NOMO-1 treated with DMSO at 0.1 percent for 48 hours (cell line): ENCODE data around the gene LCN1.
"Not testable (repeated sequence)": the region's sequence is repeated elsewhere in the genome, so short reads cannot be mapped to it uniquely, and the experiment has no call there.

ENCODE experiments used
- DNase-seq: peaks from one replicate; lab custom pipeline; 2025; ENCODE audit not compliant: unreplicated experiment; lab: John Stamatoyannopoulos, UW

Gene LCN1

DNA sequence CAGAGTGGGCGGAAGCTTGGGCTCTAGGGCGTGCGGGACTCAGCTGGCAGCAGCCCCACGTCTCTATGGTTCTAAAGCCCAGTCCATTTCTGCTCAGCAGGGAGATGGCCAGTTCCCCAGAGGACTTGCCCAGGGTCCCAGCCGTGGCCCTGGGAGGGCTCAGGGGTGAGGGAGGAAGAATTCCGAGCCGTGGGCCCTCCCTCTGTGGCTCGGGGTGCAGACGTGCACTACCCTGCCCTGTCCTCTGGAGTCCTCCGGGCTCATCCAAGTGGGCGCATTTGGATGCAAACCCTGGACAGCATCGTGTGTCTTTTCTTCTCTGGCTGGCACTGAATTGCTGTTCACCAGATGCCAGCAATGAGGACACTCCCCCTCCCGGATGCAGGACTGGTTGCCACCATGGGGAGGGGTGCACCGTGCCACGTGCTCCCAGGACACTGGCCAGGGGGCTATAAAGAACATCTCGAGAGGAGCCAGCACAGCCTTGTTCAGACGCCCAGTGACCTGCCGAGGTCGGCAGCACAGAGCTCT lies 24.5 kb downstream of the LCN1 start, which contains the start of gene OBP2A:
OBP2A (plus strand) TSS at position 481 of the 531 bp plus-strand sequence. CDS start 55 bp downstream, outside the sequence.
- not testable (repeated sequence) for DNase-seq

DNA sequence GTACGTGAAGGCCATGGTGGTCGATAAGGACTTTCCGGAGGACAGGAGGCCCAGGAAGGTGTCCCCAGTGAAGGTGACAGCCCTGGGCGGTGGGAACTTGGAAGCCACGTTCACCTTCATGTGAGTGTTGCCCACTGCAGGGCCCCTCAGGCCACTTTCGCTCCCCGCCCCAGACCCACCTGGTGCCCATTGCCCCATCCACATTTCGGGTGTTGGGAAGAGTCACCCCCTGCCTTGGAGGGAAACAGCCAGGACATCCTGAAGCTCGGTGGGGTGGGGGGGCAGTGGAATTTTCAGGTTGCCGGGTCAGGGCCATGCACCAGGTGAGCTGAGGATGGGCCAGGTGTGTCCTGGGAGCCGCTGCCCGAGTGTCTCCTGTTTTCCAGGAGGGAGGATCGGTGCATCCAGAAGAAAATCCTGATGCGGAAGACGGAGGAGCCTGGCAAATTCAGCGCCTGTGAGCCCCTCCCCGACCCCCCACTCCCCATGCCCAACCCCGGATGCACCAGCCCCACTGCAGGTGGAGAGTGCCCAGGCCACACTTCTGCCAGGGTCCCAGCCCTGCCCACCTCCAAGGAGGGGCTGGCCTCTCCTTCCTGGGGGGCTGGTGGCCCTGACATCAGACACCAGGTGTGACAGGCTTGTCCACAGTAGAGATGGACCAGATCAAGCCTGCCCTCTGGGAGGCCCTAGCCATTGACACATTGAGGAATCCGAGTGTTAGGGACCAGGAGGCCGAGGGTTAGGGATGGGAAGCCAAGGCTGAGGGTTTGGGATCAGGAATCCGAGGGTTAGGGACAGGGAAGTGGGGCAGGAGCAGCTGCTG lies 25.8 kb downstream of the LCN1 start:
- DNase-seq, result not testable (repeated sequence)

DNA sequence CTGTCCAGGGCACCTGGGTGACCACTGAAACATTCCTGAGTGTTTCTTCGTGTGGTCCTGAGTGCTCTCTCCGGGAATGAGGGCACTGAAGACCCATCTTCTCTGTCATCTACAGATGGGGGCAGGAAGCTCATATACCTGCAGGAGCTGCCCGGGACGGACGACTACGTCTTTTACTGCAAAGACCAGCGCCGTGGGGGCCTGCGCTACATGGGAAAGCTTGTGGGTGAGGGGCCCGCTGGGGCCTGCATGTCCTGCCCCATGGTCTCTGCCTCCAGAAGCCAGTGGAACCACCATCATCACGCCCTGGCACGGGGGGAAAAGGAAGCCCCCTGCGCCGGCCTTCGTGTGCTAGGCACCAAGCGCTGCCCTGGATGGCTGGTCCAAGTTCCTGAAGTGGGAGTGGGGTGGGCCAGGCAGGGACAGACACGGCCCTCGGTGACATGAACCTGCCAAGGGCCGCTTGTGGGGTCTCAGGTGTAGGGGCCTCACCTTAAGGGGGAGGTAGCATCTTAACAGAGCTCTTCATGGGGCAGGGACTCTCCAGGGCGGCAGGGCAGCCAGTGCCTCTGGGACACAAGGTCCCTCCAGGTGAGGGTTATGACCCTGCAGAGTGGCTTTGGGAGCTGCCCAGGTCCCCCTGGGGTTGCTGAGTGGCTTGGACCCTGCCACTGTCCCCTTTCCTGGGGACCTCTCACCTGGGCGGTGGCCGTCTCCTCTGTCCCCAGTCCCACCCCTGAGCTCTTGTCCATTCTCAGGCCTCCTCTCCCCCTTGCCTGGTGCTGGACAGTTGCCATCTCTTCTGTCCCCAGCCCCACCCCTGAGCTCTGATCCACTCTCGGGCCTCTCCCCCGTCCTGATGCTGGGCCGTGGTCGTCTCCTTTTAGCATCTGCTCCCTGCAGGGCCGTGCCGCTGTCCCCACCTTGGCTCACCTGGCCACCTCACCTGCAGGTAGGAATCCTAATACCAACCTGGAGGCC lies 26.8 kb downstream of the LCN1 start:
- no peak for DNase-seq

DNA sequence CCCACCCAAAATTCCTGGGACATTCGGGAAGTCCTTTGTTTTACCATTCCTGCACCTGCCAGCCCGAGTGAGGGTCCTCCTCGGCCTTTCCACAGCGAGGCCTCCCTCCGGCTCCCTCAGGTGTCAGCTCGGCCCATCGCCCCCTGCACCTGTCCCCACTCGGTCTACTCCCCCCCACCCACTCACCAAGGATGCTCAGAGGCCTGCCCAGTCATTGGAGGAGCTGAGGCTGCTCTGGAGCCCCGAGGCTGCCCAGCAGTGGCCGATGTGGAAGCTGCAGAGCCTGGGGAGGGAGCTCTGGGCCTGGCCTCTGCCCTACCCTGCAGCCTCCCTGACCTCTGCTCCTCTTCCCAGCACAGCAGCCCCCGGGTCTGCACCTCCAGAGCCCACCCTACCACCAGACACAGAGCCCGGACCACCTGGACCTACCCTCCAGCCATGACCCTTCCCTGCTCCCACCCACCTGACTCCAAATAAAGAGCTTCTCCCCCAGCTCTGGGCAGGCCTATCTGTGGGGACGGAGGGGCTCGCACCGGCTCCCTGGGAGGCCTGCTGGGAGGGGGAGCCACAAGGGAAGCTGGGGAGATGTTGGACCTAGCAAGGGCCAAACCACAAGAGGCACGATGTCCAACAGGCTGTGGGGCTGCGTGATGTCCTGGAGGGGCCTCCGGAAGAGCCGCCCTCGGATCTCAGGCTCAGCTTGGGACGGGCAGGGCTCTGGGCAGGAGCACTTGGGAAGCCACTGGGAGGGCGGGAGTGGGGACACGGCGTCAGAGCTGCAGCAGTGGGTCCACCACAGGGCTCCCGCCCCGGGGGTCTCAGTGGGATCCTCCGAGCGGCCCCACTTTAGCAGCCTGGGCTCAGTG lies 28.5 kb downstream of the LCN1 start:
- DNase-seq, result not testable (repeated sequence)

- DNase-seq, result no peak
These were observed 29.2 kb downstream of the LCN1 start for GRCh38 chr9:135550344-135550918.

- no peak for DNase-seq
These were observed 29.8 kb downstream of the LCN1 start for GRCh38 chr9:135551031-135551430.

DNA sequence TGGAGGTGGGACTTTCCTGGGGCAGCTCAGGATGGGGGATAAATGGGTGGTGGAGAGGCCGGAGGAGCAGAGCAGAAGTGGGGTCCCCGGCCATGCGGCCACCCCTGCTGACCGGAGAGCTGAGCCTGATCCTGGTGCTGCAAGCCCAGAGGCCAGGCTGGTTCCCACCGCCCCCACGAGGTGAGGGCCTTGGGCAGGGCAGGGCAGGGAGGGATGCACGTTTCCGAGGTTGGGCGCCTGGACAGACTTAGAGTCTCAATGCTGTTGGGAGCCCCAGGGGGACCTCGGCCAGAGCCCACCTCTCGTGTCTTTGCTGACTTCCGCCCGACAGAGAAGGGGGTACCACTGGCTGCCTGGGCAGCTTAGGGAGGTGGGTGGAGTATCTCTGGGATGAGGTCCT lies 30.2 kb downstream of the LCN1 start:
- DNase-seq, result no peak

- DNase-seq, result no peak
These were observed 30.9 kb downstream of the LCN1 start for GRCh38 chr9:135552021-135552697.

DNA sequence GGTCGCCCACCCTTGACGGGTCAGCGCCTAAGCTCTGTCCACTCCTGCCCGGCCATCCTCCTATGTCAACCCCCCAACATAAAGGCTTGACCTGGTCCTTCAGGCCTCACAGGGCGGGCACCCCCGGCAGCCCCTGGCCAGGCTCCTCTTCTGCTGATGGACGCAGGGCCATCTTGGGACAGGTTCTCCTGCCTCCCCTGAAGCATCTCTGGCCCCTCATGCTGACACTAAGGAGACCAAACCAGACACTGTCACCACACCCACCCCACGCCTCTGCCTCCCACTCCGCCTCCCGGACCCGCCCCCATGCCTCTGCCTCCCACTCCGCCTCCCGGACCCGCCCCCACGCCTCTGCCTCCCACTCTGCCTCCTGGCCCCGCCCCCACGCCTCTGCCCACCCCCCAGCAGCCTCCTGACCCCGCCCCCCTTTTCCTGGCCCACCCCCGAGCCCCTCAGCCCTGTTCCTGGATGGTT lies 31.5 kb downstream of the LCN1 start:
- no peak for DNase-seq

- DNase-seq, result no peak
These were observed 33.5 kb downstream of the LCN1 start for GRCh38 chr9:135554718-135555117.

DNA sequence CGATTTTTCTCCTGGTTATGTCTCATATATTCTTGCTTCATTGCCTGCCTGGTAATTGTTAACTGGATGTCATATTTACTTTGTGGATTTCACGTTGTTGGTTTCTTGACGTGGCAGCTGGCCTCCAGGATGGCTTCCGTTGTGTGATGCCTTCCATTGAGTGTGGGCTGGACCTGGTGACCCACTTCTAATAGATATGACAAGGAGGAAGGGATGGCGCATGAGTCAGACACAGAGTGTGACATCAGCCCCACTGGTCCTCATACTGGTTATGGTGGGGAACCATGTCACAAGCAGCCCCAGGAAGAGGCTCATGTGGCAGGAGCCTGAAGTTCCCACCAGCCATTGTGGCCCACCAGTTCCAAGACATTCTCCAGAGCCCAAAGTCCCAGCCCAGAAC lies 34.0 kb downstream of the LCN1 start:
- no peak for DNase-seq

DNA sequence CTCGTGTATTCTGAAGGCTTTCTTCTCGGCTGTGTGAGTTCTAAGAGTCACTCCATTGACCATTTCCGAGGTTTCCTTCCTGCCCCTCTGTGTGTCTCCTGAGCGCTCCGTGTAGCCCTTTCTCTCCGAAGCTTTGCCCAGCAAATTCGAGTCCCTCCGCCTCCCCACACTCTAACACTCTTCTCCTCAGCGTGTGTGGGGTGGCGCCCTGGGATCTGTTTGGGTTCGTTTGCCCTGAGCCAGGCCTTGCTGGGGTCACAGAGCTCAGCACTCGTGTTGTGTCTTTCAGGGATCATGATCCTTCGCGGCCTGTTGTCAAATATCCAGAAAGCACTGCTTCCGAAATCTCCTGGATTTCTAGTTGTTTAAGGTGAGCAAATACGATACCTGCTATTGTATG lies 34.7 kb downstream of the LCN1 start:
- no peak for DNase-seq

GRCh38 chr9:135559606-135560005 lies 38.4 kb downstream of the LCN1 start:
- DNase-seq, result no peak

DNA sequence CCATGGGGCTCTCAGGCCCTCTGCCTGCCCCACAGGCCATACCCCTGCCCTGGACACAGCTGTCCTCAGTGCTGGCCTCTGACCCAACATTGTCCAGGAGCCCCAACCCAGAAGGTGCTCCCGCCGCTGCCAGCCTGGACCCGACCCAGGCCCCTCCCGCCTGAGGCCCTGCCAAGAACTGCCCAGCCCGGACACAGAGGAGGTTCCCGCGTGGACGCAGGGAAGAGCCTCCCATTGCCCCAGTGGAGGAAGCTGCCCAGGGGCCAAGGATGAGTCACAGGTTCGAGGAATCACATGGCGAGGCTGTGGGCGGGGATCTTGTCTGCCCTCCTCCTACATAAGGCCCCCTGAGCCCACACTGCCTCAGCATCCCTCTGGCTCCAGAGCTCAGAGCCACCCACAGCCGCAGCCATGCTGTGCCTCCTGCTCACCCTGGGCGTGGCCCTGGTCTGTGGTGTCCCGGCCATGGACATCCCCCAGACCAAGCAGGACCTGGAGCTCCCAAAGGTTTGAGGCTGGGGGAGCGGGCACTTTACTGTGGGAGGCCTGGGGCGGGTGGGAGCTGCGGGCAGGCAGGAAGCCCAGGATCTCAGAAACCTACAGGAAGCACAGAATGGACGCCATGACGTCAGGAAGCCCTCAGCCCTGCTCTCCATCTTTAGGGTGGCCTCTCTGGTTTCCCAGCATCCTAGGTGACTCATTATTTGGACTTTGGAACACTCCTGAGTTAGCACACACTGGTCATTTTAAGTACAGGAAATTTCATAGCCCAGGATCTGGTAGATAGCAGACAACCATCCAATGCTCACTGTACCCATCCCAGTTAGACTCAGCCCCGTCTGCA lies 40.4 kb downstream of the LCN1 start, which contains the start of gene PAEP:
PAEP (plus strand) TSS at position 366 of the 844 bp plus-strand sequence.
- DNase-seq, result no peak

- no peak for DNase-seq
These were observed 41.0 kb downstream of the LCN1 start for GRCh38 chr9:135562235-135562745.

DNA sequence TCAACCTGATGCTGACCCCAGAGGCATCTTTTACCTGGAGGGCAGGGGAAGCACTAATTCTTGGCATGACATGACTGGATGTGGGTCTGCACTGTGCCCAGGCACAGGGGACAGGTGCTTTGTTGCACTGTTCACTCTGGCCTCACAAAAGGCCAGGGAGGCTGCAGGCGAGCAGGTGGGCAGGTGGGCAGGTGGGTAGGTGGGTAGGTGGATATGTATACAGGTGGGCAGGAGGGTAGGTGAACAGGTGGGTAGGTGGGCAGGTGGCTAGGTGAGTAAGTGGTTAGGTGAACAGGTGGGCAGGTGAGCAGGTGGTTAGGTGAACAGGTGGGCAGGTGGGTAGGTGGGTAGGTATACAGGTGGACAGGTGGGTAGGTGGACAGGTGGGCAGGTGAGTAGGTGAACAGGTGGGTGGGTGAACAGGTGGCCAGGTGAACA lies 41.8 kb downstream of the LCN1 start:
- DNase-seq, result no peak

DNA sequence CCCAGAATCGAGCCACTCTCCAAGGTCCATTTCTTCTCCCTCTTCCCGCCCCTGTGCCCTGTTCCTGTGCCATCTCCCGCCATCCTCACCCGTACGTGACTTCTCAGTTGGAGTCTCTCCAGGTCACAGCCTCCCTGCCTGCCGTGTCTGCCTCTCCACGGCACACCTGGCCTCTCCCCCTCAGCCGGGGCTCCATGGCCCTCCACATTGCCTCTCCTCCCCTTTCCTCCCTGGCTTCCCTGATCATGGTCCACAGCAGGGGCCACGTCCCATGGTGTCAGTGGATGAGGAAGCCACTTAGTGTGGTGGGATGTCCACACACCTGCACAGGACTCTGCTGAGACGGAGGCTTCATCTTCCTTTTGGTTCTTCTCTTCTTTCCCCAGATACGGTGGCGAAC lies 42.6 kb downstream of the LCN1 start:
- no peak for DNase-seq

- DNase-seq, result no peak
These were observed 43.9 kb downstream of the LCN1 start for GRCh38 chr9:135565141-135565628.
